COLO829 (cell line): Measurements from ENCODE around the gene AIPL1.

ENCODE experiments used
- DNase-seq: peaks from one replicate; pipeline ENCODE4 v3.0.0; 2012; ENCODE audit warnings: low spot score

AIPL1 gene

GRCh38 chr17:6465206-6466003 is 30.5 kb upstream of the AIPL1 start:
- no peak for DNase-seq

DNA sequence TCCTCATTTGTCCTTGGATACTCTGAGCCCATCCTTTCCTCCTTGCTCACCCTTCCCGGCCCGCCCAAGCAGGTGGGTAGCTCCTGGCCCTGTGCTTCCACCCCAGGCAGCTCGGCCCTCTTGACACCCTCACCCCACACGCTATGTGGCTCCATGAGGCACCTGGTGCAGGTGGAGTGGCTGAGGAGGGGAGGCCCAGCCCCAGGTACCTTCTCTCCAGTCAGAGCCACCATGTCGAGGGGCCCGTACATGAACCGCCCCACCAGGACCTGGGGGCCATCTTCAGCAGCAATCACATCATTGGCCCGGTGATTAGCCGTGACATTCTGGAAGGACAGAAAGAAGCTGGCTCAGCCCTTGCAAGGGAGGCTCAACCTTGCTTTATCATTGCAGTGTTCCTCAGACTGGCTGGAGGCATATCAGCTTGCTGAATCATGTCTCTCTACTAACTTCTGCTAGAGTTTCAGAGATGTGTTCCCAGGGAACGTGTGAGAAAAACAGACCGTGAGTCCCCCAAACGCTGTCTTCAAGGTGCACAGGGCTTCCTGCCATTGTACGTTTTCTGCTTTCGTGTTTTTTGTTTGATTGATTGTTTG is 29.6 kb upstream of the AIPL1 start:
- no peak for DNase-seq

DNA sequence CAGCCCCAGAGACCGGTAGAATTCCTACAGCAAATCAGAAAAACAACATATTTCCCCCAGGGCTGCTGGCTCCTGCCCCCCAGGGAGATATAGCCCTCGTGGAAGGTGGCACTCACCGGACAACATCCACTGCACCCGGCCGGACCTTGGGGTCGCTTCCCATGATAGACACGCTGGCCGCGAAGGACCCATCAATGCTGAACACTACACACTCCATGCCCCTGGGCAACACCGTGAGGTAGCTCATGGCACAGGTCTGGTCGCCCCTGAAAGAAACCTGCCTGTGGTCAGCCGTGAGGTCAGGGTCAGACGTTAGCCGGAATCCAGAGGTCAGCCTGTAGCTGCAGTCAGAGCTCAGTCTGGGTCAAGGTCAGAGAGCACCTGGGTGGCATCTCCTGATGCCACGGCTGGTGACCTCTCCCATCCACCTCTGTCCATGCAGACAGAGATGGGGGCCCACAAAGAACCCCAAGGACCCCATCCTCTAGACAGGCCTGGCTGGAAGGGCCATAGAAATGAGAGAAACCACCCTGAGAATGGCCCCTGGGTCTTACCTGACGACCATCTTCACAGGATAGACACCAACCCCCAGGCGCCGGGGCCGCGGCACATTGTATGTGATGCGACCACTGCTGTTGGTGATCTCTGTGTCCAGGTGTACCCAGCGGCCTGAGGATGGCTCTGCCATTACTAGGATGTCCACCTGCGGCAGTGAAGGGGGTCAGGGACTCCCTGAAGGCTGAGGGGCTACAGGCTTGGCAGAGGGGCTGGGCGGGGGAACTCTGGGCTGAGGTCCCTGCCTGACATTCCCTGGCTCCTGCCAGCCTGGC is 28.9 kb upstream of the AIPL1 start:
- no peak for DNase-seq

DNA sequence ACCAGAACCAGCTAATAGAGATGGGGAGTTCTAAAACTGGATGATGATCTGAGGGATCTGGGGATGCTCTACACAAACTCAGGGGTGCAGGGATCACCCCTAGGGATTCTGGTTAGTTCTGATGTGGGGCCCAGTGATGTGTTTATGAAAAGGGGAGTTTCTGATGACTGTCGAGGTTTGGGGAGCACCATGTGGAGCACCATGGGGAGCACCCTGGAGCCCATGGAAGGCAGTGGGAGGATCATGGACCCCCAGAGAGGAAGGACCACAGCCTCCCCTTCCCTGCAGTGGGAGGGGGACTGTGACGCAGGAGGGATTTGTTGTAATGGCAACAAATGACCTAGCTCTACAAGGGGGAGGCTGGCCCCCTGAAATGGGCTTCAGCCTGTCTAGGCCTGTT is 27.8 kb upstream of the AIPL1 start:
- DNase-seq: no peak

- no peak for DNase-seq
Measured at GRCh38 chr17:6461792-6462524, 27.0 kb upstream of the AIPL1 start.

GRCh38 chr17:6461246-6461645 is 26.3 kb upstream of the AIPL1 start:
- no peak for DNase-seq

GRCh38 chr17:6460531-6461161 is 25.7 kb upstream of the AIPL1 start:
- DNase-seq: no peak

GRCh38 chr17:6458460-6458950 is 23.6 kb upstream of the AIPL1 start:
- no peak for DNase-seq

GRCh38 chr17:6457688-6458459 is 23.0 kb upstream of the AIPL1 start:
- DNase-seq: no peak

DNA sequence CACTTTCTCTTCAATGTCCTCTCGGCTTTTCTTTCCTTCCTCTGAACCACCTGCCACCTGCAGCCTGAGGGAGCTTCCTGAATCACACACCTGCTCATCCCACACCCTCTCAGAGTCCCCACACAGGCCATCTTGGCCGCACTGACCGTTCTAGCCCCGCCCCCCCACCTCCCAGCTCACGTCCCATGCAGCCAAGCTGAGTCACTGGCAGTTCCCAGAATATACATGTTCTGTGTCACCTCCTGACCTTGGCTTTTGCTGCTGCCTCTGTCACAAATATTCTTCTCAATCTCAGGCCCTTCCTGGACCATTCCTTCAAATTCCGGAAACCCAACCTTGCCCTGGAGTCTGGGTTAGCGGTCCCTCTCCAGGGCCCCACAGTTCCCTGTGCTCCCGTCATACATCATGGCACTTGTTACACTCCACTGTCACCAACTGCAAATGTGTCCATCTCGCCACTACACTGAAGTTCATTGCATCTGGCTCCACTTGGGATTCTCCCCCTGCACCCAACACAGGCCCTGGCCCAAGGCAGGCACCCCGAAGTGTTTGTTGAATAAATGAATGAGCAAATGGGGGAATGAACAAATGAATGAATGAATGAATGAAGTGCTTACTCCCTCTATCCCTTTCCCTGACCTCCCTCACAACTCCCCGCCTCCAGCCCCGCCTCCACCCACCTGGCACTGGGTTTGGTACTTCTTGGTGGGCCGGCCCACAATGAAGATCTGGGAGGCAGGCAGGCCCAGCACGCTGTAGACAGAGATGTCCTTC is 22.2 kb upstream of the AIPL1 start:
- DNase-seq: peak; percentile 27

- no peak for DNase-seq
Measured at GRCh38 chr17:6456321-6456720, 21.4 kb upstream of the AIPL1 start.

DNA sequence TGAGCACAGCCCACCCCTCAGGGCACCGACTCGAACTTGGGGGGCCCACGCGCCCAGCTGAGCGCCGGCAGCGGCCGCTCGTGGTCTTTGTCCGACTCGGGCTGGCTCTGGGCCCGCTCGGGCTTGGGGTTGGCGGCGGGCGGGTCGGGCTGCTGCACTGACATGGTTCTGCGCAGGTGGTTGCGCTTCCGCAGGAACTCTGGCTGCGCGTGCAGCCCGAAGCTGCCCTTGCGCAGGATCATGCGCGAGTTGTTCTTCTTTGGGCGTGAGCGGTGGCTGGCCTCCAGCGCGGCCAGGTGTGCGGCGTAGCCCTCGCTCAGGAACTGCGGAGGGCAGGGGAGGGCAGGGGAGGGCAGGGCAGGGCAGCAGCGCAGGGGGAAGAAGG is 20.4 kb upstream of the AIPL1 start:
- no peak for DNase-seq

GRCh38 chr17:6454495-6455320 is 19.8 kb upstream of the AIPL1 start:
- DNase-seq: no peak

- DNase-seq: no peak
Measured at GRCh38 chr17:6453279-6454024, 18.5 kb upstream of the AIPL1 start.

GRCh38 chr17:6452471-6453266 is 17.7 kb upstream of the AIPL1 start:
- DNase-seq: no peak

DNA sequence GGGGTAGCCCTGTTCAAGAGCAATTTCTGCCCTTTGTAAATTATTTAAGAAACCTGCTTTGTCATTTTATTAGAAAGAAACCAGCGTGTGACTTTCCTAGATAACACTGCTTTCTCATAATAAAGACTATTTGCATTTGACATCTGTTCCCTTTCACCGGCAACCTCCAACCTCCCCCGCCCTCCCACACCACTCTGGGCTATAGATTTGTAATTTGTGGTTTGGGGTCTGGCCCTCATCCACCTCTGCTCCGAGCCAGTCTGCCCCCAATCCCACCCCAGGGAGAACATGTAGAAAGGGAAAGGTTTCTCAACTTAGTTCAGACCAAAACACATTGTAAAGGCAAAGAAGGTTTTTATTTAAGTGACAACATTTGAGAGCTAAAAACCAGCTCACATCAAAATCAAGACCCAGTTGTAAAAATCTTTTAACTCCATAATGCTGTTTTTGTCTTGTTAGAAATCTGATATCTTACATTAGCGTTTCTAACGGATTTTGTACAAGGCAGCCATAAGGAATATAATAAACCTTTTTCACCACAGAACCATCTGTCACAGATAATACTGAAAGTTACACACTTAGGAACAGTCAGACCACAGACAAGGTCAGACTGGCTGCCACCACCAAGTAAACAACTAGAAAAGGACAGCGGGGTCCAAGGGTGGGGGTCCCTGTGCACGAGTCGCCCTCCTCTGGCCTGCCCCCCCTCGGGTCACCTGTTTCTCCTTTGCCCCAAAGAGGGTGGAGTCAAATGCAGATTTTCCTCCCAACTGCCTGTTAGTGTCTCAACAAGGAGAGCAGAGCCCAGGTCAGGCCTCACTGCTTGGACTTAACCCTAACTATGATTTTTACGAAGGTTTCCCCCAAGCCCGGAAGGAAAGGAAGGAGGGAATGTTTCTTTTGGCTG is 16.3 kb upstream of the AIPL1 start:
- DNase-seq: peak; percentile 28

DNA sequence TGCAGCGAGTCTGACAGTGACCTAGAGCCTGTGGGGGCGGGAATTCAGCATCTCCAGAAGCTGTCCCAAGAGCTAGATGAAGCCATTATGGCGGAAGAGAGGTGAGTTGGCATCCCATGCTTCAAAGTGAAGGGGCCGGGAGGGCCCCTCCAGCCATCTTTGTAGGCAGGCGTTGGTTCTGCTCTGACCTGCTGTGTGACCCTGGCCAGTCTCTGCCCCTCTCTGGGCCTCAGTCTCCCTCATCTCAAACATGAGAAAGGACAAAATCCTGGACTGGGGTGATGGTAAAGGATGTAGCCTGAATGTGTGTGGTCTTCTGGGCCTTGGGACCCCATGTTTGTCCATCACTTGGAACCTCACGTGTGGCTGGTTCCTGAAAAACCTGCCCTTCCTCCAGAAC is 14.4 kb upstream of the AIPL1 start:
- no peak for DNase-seq
